ENCODE data around the gene PDLIM1. TPM values are rescaled to one million over a fixed set of nuclear protein-coding genes. Genes with fewer than 3 reads are reported as not detected.

Gene PDLIM1
- total and polyA plus RNA-seq, 2 of the 8 experiments (the other 6 are each of a cell fraction or from before 2014, with no cell fraction given) = 169 to 245 TPM

GRCh38 chr10:95229724-95230627, 60.8 kb downstream of the PDLIM1 start:
- POLR2A ChIA-PET (ENCODE audit: partially characterized antibody) = interaction anchor here (0.6 to 5.9 kb wide), 34 partner anchors 8 to 511 kb away, joined by 3 to 57 read pairs (median 5); no protein-coding TSS in a partner anchor
- DNase-seq (ENCODE audit: low read depth in 1 of 2, low spot score in 2 of 2) (peak; percentile 66 to 84), FAIRE-seq (peak; percentile 71)
- Histone ChIP-seq H3K4me1 (replicated peaks in 1 of 4; ENCODE audit: control insufficient read depth in 3 of 4, insufficient read depth in 4 of 4, low read length in 3 of 4) (peaks cover 4 to 34% (median 23%) of the 10 kb centered on the region in 4 experiments; a peak in 6 of 7 replicates), H4K8ac (ENCODE audit: extremely low read depth, insufficient read depth, low read length) (peak overlapping the region; percentile 97; the same call in 1 of the 2 replicates), H4K20me1 (replicated peaks in 1 of 2; ENCODE audit: control insufficient read depth in 1 of 2, insufficient read depth in 2 of 2, low read length in 2 of 2) (no peaks in the 10 kb centered on the region), H3K9ac (replicated peaks in 1 of 4; ENCODE audit: extremely low read depth in 1 of 4, low read depth in 3 of 4, low read length in 3 of 4) (peak overlapping the region; percentile 39 to 92 (median 68)), H3K56ac (replicated peaks; ENCODE audit: insufficient read length, low read depth, low read length) (peak overlapping the region; percentile 100), H3K23ac (ENCODE audit: insufficient read length) (no peak overlapping the region), H3K23me2 (ENCODE audit: low read depth, low read length) (peaks cover 7% of the 10 kb centered on the region), H2BK15ac (ENCODE audit: low read length) (peak overlapping the region; percentile 48), H3K18ac (ENCODE audit: extremely low read depth, low read length) (peak overlapping the region; percentile 100), H3K4me3 (ENCODE audit: extremely low read depth in 1 of 4, insufficient read depth in 2 of 4, low read depth in 3 of 4, low read length in 4 of 4) (peak overlapping the region; percentile 23 to 55 (median 28)), H4K5ac (ENCODE audit: insufficient read length, low read depth, low read length) (peak overlapping the region; percentile 100), H2AFZ (ENCODE audit: low read length) (no peak overlapping the region), H2BK20ac (ENCODE audit: low read length) (peak overlapping the region; percentile 99), H3K27me3 (replicated peaks in 1 of 4; ENCODE audit: control insufficient read depth in 3 of 4, extremely low read depth in 1 of 4, insufficient read depth in 3 of 4, low read length in 3 of 4) (no peaks in the 10 kb centered on the region), H3K4me2 (ENCODE audit: insufficient read depth in 1 of 2, low read depth in 2 of 2, low read length in 2 of 2) (peak overlapping the region; percentile 75 to 85), H2AK5ac (ENCODE audit: low read depth, low read length) (peak overlapping the region; percentile 90), H3K27ac (ENCODE audit: low read depth, low read length) (peak overlapping the region; percentile 99), H3K79me1 (ENCODE audit: low read depth, low read length) (no peaks in the 10 kb centered on the region), H2BK120ac (replicated peaks; ENCODE audit: low read depth, low read length) (peak overlapping the region; percentile 100), H2BK12ac (ENCODE audit: low read depth, low read length) (peak overlapping the region; percentile 99; the same call in 1 of the 2 replicates), H3K79me2 (ENCODE audit: control insufficient read depth in 1 of 2, insufficient read depth in 2 of 2, low read length in 2 of 2) (no peaks in the 10 kb centered on the region), H3K4ac (replicated peaks; ENCODE audit: insufficient read length, low read depth, low read length) (peak overlapping the region; percentile 100), H3K9me3 (ENCODE audit: insufficient read depth in 2 of 2, low read depth in 1 of 2, low read length in 1 of 2) (no peaks in the 10 kb centered on the region), H4K91ac (replicated peaks; ENCODE audit: insufficient read length, low read length) (peak overlapping the region; percentile 100), H3K36me3 (ENCODE audit: control insufficient read depth in 2 of 4, insufficient read depth in 4 of 4, low read length in 3 of 4) (peaks cover 0 to 14% (median 7%) of the 10 kb centered on the region in 4 experiments; a peak in 1 of 8 replicates), H3K14ac (ENCODE audit: insufficient read length) (peak overlapping the region; percentile 90), H2BK5ac (ENCODE audit: low read depth, low read length) (peak overlapping the region; percentile 100)
- CTCF ChIA-PET (ENCODE audit: partially characterized antibody) = interaction anchor here (0.9 to 2.5 kb wide), 7 partner anchors 12 to 42 kb away, joined by 3 to 6 read pairs (median 4); no protein-coding TSS in a partner anchor
- WGBS, 2 experiments (ENCODE audit: extremely low coverage in 1 of 2, insufficient coverage in 1 of 2, insufficient read length in 1 of 2, insufficient replicate concordance in 2 of 2, low coverage in 1 of 2, low lambda C conversion rate in 2 of 2, missing lambda C conversion rate in 1 of 2) = 4% methylated on average over 10 of the region's 10 CpGs; no CpG with 5 or more reads in 1 of the 2 experiments
- TF ChIP-seq CEBPB (IDR thresholded peaks at IDR 0.05; ENCODE audit: low read depth, low read length) (peak; percentile 59), RAD21 (IDR thresholded peaks at IDR 0.05 in 1 of 2, conservative IDR thresholded peaks at IDR 0.05 in 1 of 2; ENCODE audit: low read depth in 2 of 2, low read length in 2 of 2) (no peak), SP1 (IDR thresholded peaks at IDR 0.05; ENCODE audit: low read depth, low read length) (peak; percentile 46), TCF12 (IDR thresholded peaks at IDR 0.05; ENCODE audit: low read depth, low read length) (peak; percentile 93), NANOG (IDR thresholded peaks at IDR 0.05; ENCODE audit: insufficient read depth, low read depth, low read length, poor library complexity, severe bottlenecking) (no peak), JUN (IDR thresholded peaks at IDR 0.05; ENCODE audit: low read depth, low read length) (no peak), ATF2 (IDR thresholded peaks at IDR 0.05; ENCODE audit: low read length) (0 out of 2 replicates have a peak, but pooled peaks have one; percentile 17), POLR2A (IDR thresholded peaks at IDR 0.05; ENCODE audit: control extremely low read depth in 1 of 2, low read depth in 2 of 2, low read length in 2 of 2) (peak in 1 of 2 experiments; percentile 67; a peak in 1 of 3 replicates), GABPA (IDR thresholded peaks at IDR 0.05; ENCODE audit: borderline replicate concordance, insufficient read depth, low read length) (no peak)

Measured in H1 (cell line).